Raji (cell line): ENCODE measurements around the gene ZNF687.

Experiments
- POLR2A ChIP-seq: IDR thresholded peaks from 2 replicates; pipeline ENCODE4 v1.6.1; 2011; ENCODE audit warnings: low read depth, low read length, control low read depth; ENCODE audit not compliant: insufficient read depth

The ZNF687 gene, protein sequence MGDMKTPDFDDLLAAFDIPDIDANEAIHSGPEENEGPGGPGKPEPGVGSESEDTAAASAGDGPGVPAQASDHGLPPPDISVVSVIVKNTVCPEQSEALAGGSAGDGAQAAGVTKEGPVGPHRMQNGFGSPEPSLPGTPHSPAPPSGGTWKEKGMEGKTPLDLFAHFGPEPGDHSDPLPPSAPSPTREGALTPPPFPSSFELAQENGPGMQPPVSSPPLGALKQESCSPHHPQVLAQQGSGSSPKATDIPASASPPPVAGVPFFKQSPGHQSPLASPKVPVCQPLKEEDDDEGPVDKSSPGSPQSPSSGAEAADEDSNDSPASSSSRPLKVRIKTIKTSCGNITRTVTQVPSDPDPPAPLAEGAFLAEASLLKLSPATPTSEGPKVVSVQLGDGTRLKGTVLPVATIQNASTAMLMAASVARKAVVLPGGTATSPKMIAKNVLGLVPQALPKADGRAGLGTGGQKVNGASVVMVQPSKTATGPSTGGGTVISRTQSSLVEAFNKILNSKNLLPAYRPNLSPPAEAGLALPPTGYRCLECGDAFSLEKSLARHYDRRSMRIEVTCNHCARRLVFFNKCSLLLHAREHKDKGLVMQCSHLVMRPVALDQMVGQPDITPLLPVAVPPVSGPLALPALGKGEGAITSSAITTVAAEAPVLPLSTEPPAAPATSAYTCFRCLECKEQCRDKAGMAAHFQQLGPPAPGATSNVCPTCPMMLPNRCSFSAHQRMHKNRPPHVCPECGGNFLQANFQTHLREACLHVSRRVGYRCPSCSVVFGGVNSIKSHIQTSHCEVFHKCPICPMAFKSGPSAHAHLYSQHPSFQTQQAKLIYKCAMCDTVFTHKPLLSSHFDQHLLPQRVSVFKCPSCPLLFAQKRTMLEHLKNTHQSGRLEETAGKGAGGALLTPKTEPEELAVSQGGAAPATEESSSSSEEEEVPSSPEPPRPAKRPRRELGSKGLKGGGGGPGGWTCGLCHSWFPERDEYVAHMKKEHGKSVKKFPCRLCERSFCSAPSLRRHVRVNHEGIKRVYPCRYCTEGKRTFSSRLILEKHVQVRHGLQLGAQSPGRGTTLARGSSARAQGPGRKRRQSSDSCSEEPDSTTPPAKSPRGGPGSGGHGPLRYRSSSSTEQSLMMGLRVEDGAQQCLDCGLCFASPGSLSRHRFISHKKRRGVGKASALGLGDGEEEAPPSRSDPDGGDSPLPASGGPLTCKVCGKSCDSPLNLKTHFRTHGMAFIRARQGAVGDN

GRCh38 chr1:151281969-151282882 lies at the start of gene ZNF687:
TSS of gene ZNF687 (plus strand) at chr1:151282299. CDS start at chr1:151286292, 3,993 bp downstream.
- TF ChIP-seq POLR2A = peak; percentile 54

DNA sequence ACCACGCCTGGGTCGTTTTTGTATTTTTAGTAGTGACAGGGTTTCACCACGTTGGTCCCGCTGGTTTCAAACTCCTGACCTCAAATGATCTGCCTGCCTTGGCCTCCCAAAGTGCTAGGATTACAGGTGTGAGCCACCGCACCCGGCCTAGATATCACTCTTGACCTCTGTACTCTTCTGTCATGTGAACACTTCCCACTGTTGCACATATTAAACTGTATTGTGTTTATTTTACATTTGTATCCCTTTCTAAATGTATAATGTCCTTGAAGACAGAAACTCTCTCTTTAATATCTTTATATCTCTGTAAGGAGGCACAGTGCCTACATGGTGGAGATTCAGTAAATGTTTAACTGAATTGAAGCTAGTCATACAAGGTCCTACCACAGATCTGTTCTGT lies 46.9 kb upstream of the ZNF687 start:
- TF ChIP-seq POLR2A = no peak

DNA sequence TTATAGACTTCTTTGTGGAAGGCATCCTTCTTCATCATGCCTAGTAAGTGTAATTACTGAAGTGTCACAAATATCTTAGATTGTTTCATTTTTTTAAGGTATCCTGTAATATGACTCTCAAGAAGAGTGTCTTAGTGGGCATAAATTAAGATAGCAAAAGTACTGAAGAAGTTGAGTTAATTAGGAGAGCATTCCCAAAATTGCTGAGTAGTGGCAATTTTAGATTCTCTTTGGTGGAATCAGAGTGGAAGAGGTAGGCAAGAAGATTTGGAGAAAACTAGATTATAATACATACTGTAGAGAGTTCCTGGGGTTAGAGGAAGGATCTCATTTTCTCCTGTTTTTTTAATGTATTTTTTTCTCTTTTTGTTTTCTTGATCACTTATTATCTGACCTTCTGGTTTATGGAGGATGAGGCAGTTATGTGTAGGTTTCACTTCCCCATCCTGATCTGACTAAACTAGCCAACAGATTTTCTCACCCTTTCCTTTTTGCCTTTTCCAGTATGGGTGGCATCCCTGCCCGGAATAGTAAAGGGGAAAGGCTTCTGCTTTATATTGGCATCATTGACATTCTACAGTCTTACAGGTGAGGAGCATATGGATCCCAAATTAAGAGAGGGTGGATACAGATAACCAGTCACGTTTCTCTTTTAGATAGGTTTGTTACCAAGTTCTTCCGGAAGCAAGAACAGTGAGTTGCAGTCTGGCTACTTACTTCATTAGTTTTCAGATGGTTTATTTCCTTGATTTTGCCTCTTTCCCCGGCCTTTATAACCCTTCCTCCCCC lies 44.2 kb upstream of the ZNF687 start:
- TF ChIP-seq POLR2A = no peak

- no peak for TF ChIP-seq POLR2A
These were observed 43.7 kb upstream of the ZNF687 start for GRCh38 chr1:151238467-151238739.

DNA sequence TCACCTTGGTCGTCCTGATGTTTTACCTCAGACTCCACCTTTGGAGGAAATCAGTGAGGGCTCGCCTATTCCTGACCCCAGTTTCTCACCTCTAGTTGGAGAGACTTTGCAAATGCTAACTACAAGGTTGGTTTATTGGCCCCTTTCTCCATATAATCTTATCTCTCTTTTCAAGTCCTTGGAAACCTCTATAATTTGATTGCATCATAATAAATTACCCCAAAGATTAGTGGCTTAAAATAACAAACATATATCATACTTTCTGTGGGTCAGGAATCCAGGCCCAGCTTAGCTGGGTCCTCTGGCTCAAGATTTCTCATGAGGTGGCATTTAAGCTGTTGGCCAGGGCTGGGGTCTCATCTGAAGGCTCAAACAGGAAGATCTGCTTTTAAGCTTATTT lies 39.7 kb upstream of the ZNF687 start:
- TF ChIP-seq POLR2A = no peak

- no peak for TF ChIP-seq POLR2A
These were observed 38.3 kb upstream of the ZNF687 start for GRCh38 chr1:151243683-151244216.

DNA sequence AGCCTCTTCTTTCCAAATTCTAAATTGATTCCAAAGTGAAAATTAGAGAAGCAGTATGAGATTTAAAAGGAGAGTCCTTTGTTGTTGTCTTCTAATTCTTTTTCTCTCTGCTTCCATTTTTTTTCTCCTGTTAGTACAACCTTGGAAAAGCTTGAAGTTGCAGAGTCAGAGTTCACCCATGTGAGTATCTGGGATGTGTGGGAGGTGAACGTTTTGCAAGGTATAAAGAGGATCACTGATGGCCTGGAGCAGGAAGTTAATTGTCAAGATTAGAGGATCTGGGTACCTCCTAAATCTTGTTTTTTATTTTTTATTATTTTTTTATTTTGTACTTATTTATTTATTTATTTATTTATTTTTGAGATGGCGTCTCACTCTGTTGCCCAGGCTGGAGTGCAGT lies 35.3 kb upstream of the ZNF687 start:
- no peak for TF ChIP-seq POLR2A

DNA sequence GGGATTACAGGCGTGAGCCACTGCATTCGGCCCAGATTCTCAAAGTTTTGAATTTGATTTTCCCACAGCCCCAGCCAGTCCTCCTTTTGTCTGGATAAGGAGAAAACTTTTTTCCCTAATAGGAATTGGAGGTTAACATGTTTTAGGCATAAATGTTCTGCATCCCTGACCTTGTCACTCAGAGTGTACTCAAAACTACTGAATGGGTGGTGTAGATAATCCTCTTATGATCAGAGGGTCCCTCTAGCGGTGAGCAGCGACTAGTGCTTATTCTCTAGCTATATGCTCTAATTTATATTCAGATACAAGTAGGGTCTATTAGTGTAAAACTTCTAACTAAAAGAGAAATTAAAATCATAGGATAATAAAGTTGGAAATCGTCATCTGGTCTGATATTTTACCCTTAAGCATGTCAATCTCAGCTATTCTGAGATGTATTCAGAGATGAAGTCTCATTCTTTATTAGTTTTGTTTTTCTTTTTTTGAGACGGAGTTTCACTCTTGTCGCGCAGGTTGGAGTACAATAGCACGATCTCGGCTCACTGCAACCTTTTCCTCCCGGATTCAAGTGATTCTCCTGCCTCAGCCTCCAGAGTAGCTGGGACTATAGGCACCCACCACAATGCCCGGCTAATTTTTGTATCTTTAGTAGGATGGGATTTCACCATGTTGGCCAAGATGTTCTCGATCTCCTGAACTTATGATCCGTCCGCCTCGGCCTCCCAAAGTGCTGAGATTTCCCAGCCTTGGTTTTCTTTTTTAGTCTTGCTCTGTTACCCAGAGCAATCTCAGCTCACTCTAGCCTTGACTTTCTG lies 30.2 kb upstream of the ZNF687 start:
- no peak for TF ChIP-seq POLR2A

- peak; percentile 95 for TF ChIP-seq POLR2A
These were observed 27.6 kb upstream of the ZNF687 start, which contains the start of gene PSMD4 for GRCh38 chr1:151254217-151255213. TSS of gene PSMD4 (plus strand) at chr1:151254734. CDS start at chr1:151254783, 49 bp downstream.

- TF ChIP-seq POLR2A = no peak
These were observed 26.7 kb upstream of the ZNF687 start for GRCh38 chr1:151255381-151255780.

DNA sequence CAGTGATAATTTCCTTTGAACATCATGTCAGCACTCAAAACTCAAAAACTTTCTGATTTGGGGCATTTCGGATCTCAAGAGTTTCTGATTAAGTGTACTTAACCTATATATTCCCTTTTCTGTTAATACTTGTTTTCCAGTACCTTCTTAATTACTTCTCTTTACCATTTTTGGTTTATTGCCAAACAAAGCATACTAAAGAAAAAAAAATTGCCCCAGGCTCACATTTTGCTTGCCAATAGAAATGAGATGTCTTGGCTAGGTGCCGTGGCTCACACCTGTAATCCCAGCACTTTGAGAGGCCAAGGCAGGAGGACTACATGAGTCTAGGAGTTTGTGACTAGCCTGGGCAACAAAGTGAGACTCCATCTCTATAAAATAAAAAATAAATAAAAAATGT lies 22.7 kb upstream of the ZNF687 start:
- no peak for TF ChIP-seq POLR2A
